Psoas muscle (tissue), 8 donors: ENCODE measurements around the gene PJA2. TPM values are rescaled to one million over a fixed set of nuclear protein-coding genes. Genes with fewer than 3 reads are reported as not detected.

Source experiments
- ATAC-seq, 4 donors: fragments of 200-7000 bp; cut with Tn5 transposase; one replicate each; pipeline ENCODE4 v1.9.1; 2020; ENCODE audit warnings: moderate library complexity in 3 of 4, mild to moderate bottlenecking in 2 of 4
- DNase-seq, 2 donors: peaks; one replicate each; pipeline ENCODE4 v3.0.0-alpha.2; 2020
- H3K27ac ChIP-seq: fragments of 200-600 bp; one replicate; pipeline ENCODE4 v1.8.0; 2022
- H3K27me3 ChIP-seq, 3 donors: fragments of 200-600 bp in 1 of 3; one replicate each; pipeline versions ENCODE4 v1.6.1 to v1.8.0; 2013 to 2022; ENCODE audit warnings: low read length in 2 of 3, mild to moderate bottlenecking in 2 of 3, moderate library complexity in 1 of 3; ENCODE audit not compliant: insufficient read depth in 3 of 3
- H3K36me3 ChIP-seq, 2 donors: fragments of 200-600 bp in 1 of 2; one replicate each; pipeline versions ENCODE4 v1.6.1 to v1.8.0; 2013 to 2022; ENCODE audit warnings: low read depth in 1 of 2, mild to moderate bottlenecking in 1 of 2, moderate library complexity in 1 of 2; ENCODE audit not compliant: insufficient read depth in 1 of 2
- H3K4me1 ChIP-seq: fragments of 200-600 bp; one replicate; pipeline ENCODE4 v1.8.0; 2022
- H3K4me3 ChIP-seq: fragments of 200-600 bp; one replicate; pipeline ENCODE4 v1.8.0; 2022; ENCODE audit warnings: mild to moderate bottlenecking
- H3K9me3 ChIP-seq: fragments of 200-600 bp; one replicate; pipeline ENCODE4 v1.8.0; 2022
- CTCF ChIP-seq: fragments of 200-600 bp; IDR thresholded peaks from one replicate; pipeline ENCODE4 v1.8.0; 2022; ENCODE audit warnings: antibody characterized with exemption
- WGBS, 3 donors: extraction: QIAGEN DNeasy Blood & Tissue Kit; methylation state at CpG; one replicate each; pipeline versions ENCODE4 v1.1.6 to v1.1.7; 2013; 5-methylcytosine and 5-hydroxymethylcytosine counted together
- intact Hi-C, 2 donors: fragments of 100-400 bp; cut with DNase I; formaldehyde crosslinking; loops; one replicate each; pipeline versions ENCODE4 v1.11.0 to v1.14.2; 2022
- polyA plus RNA-seq, 3 donors: library from polyadenylated mRNA; stranded (reverse); fragments of 200-250 nt; gene quantifications; one replicate each; pipeline ENCODE4 v1.2.3, GENCODE V29; 2013
- total RNA-seq, 4 donors: library from RNA; stranded (reverse); fragmentation: NEBNext Ultra II Directional in 2 of 4; extraction: Animal tissue kit (Norgen Biotek cat#: 25700) in 2 of 4; gene quantifications; one replicate each; pipeline versions ENCODE4 v1.2.1 to v1.2.4, GENCODE V29; 2021 to 2023
- donor health status: healthy with polysubstance abuse.
- donor health status: DM: no; HTN: no; CAD: no; lungs with moderate emphysema.
- donor health status: Bipolar disorder and iron deficiency.
- donor health status: healthy.
- donor health status: DM: yes; HTN: yes; CAD: no.
- donor health status: DM: no; HTN: no; CAD: no.
- donor health status: DM: no; HTN: no; CAD: no.
- donor health status: DM: yes; HTN: yes; CAD: no.

PJA2 gene
- total and polyA plus RNA-seq, 7 donors = 20.9 to 66.9 (median 39.3) TPM

- no peaks in the 10 kb centered on the region for H3K36me3 ChIP-seq
- TF ChIP-seq CTCF = no peak
- DNase-seq (peak; percentile 33 to 63), ATAC-seq (peak; percentile 93 to 98 (median 97))
- no peak overlapping the region for H3K4me3 ChIP-seq
- H3K9me3 ChIP-seq = no peaks in the 10 kb centered on the region
- intact Hi-C loops = loop anchor here (5.0 to 10.0 kb wide), 2 partner anchors 155 to 158 kb away; no protein-coding TSS in a partner anchor
- no peaks in the 10 kb centered on the region for H3K27me3 ChIP-seq
- WGBS, 3 donors = 32 to 53% (median 34%) methylated on average over 5 of the region's 5 CpGs
- H3K27ac ChIP-seq = peak overlapping the region; percentile 47
- H3K4me1 ChIP-seq = no peaks in the 10 kb centered on the region
Measured at GRCh38 chr5:109309326-109310063, 100.3 kb downstream of the PJA2 start.

GRCh38 chr5:109307951-109308350 lies 101.8 kb downstream of the PJA2 start:
- DNase-seq (no peak), ATAC-seq (no peak)
- no peaks in the 10 kb centered on the region for H3K9me3 ChIP-seq
- no peak overlapping the region for H3K4me3 ChIP-seq
- no peak for TF ChIP-seq CTCF
- H3K27ac ChIP-seq = no peak overlapping the region
- 83 to 90% (median 84%) methylated on average over 3 of the region's 3 CpGs for WGBS, 3 donors
- H3K27me3 ChIP-seq = no peaks in the 10 kb centered on the region
- intact Hi-C loops = loop anchor here (5.0 to 10.0 kb wide), 2 partner anchors 157 to 159 kb away; no protein-coding TSS in a partner anchor
- no peaks in the 10 kb centered on the region for H3K36me3 ChIP-seq
- H3K4me1 ChIP-seq = no peaks in the 10 kb centered on the region

GRCh38 chr5:109307456-109307855 lies 102.3 kb downstream of the PJA2 start:
- H3K4me1 ChIP-seq = no peaks in the 10 kb centered on the region
- intact Hi-C loops = loop anchor here (5.0 to 10.0 kb wide), 2 partner anchors 157 to 160 kb away; no protein-coding TSS in a partner anchor
- DNase-seq = no peak
- H3K4me3 ChIP-seq = no peak overlapping the region
- H3K27me3 ChIP-seq = no peaks in the 10 kb centered on the region
- H3K36me3 ChIP-seq = no peaks in the 10 kb centered on the region
- ATAC-seq = no peak
- H3K27ac ChIP-seq = no peak overlapping the region
- no peak for TF ChIP-seq CTCF
- no peaks in the 10 kb centered on the region for H3K9me3 ChIP-seq
- WGBS, 3 donors = 73 to 79% (median 75%) methylated on average over 4 of the region's 4 CpGs

GRCh38 chr5:109305352-109305751 lies 104.4 kb downstream of the PJA2 start:
- Histone ChIP-seq H3K4me3 (no peak overlapping the region), H3K27me3 (no peaks in the 10 kb centered on the region), H3K4me1 (no peaks in the 10 kb centered on the region), H3K27ac (no peak overlapping the region), H3K36me3 (no peaks in the 10 kb centered on the region), H3K9me3 (no peaks in the 10 kb centered on the region)
- DNase-seq = no peak
- no peak for TF ChIP-seq CTCF
- 93 to 96% (median 93%) methylated on average over 2 of the region's 2 CpGs for WGBS, 3 donors
- intact Hi-C loops = loop anchor here (5.0 to 10.0 kb wide), 2 partner anchors 159 to 162 kb away; no protein-coding TSS in a partner anchor
- no peak for ATAC-seq
